K562 treated with DMSO at 1 percent for 12 hours (cell line): Measurements from ENCODE around the gene CRYBG3. TPM values are rescaled to one million over a fixed set of nuclear protein-coding genes. Genes with fewer than 3 reads are reported as not detected.

ENCODE experiments used
- total RNA-seq: library from RNA; unstranded; fragments of 300-600 nt; gene quantifications from 2 replicates; pipeline ENCODE4 v1.2.3, GENCODE V29; 2022; ENCODE audit not compliant: insufficient read depth

CRYBG3 gene
- total RNA-seq = 0.23 TPM in 1 of 2 replicates, not detected in the other

GRCh38 chr3:97821774-97822358 lies at the start of gene CRYBG3:
CRYBG3 (plus strand) TSS chr3:97822011; CDS start chr3:97822207, 196 bp downstream.

GRCh38 chr3:97971679-97972567 lies 150.1 kb downstream of the CRYBG3 start, which contains the start of gene RIOX2:
RIOX2 (minus strand) TSS chr3:97972431; CDS start chr3:97967593, 4,838 bp downstream.

Other genes with a start within 250 kb of the CRYBG3 start
- 1.8 and 2.0 TPM in 2 replicates for gene ARL6, start 57.3 kb upstream of the CRYBG3 start, total RNA-seq
- gene RIOX2, start 150.4 kb downstream of the CRYBG3 start, total RNA-seq = 2.4 and 7.5 TPM in 2 replicates
- not detected in 2 replicates for gene GABRR3, start 213.3 kb downstream of the CRYBG3 start, total RNA-seq